ENCODE data around the gene LRBA. TPM values are rescaled to one million over a fixed set of nuclear protein-coding genes. Genes with fewer than 3 reads are reported as not detected.

LRBA gene
- total and polyA plus RNA-seq, 4 donors, result 8.2 to 69.8 (median 32.8) TPM

DNA sequence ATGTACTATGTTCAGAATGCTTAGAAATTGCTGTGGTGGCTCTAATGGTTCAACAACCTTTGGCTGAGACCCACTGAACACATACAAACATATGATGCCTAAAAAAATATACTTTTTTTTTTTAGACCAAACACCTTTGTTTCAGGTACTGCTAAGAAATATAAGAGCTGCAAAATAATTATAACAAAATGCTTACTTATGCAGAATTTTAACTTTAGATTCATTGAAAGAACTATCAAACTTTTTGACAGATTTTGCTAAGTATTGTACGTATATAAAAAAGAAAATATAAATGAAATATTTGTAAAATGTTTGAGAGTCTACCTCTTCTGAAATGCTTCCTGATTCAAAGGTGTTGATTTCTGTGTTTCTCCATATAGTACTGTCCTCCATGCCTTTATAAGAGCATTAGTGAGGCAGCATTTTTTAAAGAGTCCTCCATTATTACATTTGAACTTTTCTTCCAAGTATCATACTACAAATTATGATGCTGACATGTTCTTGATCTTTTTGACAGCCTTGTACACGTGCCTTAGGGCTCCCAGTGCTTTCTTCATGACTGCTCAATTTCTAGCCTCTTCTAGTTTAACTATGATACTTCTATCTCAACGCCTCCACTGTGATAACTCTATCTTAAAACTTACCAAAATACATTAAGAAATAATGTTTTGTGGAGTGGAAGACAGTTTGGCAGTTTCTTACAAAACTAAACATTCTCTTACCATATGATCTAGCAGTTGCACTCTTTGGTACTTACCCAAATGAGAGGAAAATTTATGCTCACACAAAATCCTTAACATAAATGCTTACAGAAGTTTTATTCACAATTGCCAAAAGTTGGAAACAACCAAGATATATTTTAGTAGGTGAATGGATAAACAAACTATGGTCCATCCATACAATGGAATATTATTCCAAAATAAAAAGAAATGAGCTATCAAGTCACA is 645.4 kb downstream of the LRBA start:
- Histone ChIP-seq H3K27me3 (ENCODE audit: control insufficient read depth in 4 of 4, insufficient read depth in 4 of 4, low read length in 3 of 4) (no peaks in the 10 kb centered on the region), H3K4me1 (ENCODE audit: control insufficient read depth in 4 of 4, insufficient read depth in 4 of 4, low read length in 3 of 4) (no peaks in the 10 kb centered on the region), H3K9ac (ENCODE audit: low read depth in 1 of 2, low read length in 2 of 2) (no peak overlapping the region), H3K36me3 (ENCODE audit: control insufficient read depth in 4 of 4, insufficient read depth in 3 of 4, low read depth in 1 of 4, low read length in 3 of 4) (peaks cover 0 to 2% (median 0%) of the 10 kb centered on the region in 4 donors), H3K9me3 (ENCODE audit: control insufficient read depth in 4 of 4, low read length in 3 of 4) (no peaks in the 10 kb centered on the region), H3K4me3 (ENCODE audit: low read depth in 1 of 3, low read length in 3 of 3) (no peak overlapping the region), H3K27ac (ENCODE audit: low read depth in 1 of 2, low read length in 2 of 2) (no peak overlapping the region)
- DNase-seq (ENCODE audit: low spot score), result no peak
- WGBS, result 95% methylated on average over 3 of the region's 3 CpGs
- TF ChIP-seq RAD21 (IDR thresholded peaks at IDR 0.05) (no peak), NR2F2 (IDR thresholded peaks at IDR 0.05) (no peak), HNF4A (conservative IDR thresholded peaks at IDR 0.05) (no peak), YY1 (IDR thresholded peaks at IDR 0.05) (no peak), TAF1 (conservative IDR thresholded peaks at IDR 0.05) (no peak), JUND (IDR thresholded peaks at IDR 0.05) (no peak), GABPA (IDR thresholded peaks at IDR 0.05 in 1 of 2, conservative IDR thresholded peaks at IDR 0.05 in 1 of 2) (no peak), SP1 (IDR thresholded peaks at IDR 0.05) (no peak), HNF4G (IDR thresholded peaks at IDR 0.05) (no peak), FOXA1 (IDR thresholded peaks at IDR 0.05) (no peak), RXRA (IDR thresholded peaks at IDR 0.05) (no peak), FOXA2 (IDR thresholded peaks at IDR 0.05) (no peak), EGR1 (IDR thresholded peaks at IDR 0.05; ENCODE audit: low read depth in 2 of 2) (no peak)
- TF ChIP-seq, protein P1, sequence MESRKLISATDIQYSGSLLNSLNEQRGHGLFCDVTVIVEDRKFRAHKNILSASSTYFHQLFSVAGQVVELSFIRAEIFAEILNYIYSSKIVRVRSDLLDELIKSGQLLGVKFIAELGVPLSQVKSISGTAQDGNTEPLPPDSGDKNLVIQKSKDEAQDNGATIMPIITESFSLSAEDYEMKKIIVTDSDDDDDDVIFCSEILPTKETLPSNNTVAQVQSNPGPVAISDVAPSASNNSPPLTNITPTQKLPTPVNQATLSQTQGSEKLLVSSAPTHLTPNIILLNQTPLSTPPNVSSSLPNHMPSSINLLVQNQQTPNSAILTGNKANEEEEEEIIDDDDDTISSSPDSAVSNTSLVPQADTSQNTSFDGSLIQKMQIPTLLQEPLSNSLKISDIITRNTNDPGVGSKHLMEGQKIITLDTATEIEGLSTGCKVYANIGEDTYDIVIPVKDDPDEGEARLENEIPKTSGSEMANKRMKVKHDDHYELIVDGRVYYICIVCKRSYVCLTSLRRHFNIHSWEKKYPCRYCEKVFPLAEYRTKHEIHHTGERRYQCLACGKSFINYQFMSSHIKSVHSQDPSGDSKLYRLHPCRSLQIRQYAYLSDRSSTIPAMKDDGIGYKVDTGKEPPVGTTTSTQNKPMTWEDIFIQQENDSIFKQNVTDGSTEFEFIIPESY (IDR thresholded peaks at IDR 0.05), result no peak
- TF ChIP-seq, protein P2, sequence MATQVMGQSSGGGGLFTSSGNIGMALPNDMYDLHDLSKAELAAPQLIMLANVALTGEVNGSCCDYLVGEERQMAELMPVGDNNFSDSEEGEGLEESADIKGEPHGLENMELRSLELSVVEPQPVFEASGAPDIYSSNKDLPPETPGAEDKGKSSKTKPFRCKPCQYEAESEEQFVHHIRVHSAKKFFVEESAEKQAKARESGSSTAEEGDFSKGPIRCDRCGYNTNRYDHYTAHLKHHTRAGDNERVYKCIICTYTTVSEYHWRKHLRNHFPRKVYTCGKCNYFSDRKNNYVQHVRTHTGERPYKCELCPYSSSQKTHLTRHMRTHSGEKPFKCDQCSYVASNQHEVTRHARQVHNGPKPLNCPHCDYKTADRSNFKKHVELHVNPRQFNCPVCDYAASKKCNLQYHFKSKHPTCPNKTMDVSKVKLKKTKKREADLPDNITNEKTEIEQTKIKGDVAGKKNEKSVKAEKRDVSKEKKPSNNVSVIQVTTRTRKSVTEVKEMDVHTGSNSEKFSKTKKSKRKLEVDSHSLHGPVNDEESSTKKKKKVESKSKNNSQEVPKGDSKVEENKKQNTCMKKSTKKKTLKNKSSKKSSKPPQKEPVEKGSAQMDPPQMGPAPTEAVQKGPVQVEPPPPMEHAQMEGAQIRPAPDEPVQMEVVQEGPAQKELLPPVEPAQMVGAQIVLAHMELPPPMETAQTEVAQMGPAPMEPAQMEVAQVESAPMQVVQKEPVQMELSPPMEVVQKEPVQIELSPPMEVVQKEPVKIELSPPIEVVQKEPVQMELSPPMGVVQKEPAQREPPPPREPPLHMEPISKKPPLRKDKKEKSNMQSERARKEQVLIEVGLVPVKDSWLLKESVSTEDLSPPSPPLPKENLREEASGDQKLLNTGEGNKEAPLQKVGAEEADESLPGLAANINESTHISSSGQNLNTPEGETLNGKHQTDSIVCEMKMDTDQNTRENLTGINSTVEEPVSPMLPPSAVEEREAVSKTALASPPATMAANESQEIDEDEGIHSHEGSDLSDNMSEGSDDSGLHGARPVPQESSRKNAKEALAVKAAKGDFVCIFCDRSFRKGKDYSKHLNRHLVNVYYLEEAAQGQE (IDR thresholded peaks at IDR 0.05), result no peak
- TF ChIP-seq, protein P3, sequence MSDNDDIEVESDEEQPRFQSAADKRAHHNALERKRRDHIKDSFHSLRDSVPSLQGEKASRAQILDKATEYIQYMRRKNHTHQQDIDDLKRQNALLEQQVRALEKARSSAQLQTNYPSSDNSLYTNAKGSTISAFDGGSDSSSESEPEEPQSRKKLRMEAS (IDR thresholded peaks at IDR 0.05), result no peak
- TF ChIP-seq, protein P4, sequence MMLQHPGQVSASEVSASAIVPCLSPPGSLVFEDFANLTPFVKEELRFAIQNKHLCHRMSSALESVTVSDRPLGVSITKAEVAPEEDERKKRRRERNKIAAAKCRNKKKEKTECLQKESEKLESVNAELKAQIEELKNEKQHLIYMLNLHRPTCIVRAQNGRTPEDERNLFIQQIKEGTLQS (IDR thresholded peaks at IDR 0.05), result no peak
- TF ChIP-seq, protein P5, sequence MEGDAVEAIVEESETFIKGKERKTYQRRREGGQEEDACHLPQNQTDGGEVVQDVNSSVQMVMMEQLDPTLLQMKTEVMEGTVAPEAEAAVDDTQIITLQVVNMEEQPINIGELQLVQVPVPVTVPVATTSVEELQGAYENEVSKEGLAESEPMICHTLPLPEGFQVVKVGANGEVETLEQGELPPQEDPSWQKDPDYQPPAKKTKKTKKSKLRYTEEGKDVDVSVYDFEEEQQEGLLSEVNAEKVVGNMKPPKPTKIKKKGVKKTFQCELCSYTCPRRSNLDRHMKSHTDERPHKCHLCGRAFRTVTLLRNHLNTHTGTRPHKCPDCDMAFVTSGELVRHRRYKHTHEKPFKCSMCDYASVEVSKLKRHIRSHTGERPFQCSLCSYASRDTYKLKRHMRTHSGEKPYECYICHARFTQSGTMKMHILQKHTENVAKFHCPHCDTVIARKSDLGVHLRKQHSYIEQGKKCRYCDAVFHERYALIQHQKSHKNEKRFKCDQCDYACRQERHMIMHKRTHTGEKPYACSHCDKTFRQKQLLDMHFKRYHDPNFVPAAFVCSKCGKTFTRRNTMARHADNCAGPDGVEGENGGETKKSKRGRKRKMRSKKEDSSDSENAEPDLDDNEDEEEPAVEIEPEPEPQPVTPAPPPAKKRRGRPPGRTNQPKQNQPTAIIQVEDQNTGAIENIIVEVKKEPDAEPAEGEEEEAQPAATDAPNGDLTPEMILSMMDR (IDR thresholded peaks at IDR 0.05; ENCODE audit: low read depth, low read length, missing input control), result no peak

All from liver (tissue), 9 donors.